Glutamatergic neuron (in vitro differentiated cells): ENCODE data around the gene VPS37C. TPM values are rescaled to one million over a fixed set of nuclear protein-coding genes. Genes with fewer than 3 reads are reported as not detected.

Source experiments
- DNase-seq: peaks from one replicate; pipeline ENCODE4 v3.0.0; 2022
- H3K27ac Mint-ChIP-seq: one replicate; pipeline ENCODE4 v1.8.0; 2020; ENCODE audit warnings: mild to moderate bottlenecking, mixed read lengths, inconsistent platforms; ENCODE audit not compliant: unreplicated experiment
- H3K27me3 Mint-ChIP-seq: one replicate; pipeline ENCODE4 v1.8.0; 2020; ENCODE audit warnings: mild to moderate bottlenecking, moderate library complexity, mixed read lengths, inconsistent platforms; ENCODE audit not compliant: unreplicated experiment
- H3K36me3 Mint-ChIP-seq: one replicate; pipeline ENCODE4 v1.8.0; 2020; ENCODE audit warnings: mild to moderate bottlenecking, mixed read lengths, inconsistent platforms; ENCODE audit not compliant: unreplicated experiment
- H3K4me1 Mint-ChIP-seq: one replicate; pipeline ENCODE4 v1.8.0; 2020; ENCODE audit warnings: mild to moderate bottlenecking, low read depth, mixed read lengths, inconsistent platforms; ENCODE audit not compliant: unreplicated experiment
- H3K4me3 Mint-ChIP-seq: one replicate; pipeline ENCODE4 v1.8.0; 2020; ENCODE audit warnings: mild to moderate bottlenecking, mixed read lengths, inconsistent platforms; ENCODE audit not compliant: unreplicated experiment
- H3K9me3 Mint-ChIP-seq: one replicate; pipeline ENCODE4 v1.8.0; 2020; ENCODE audit warnings: mild to moderate bottlenecking, moderate library complexity, mixed read lengths, inconsistent platforms; ENCODE audit not compliant: unreplicated experiment
- CTCF ChIP-seq: fragments of 200-600 bp; sonication (generic); IDR thresholded peaks from one replicate; pipeline ENCODE4 v1.5.0; 2021; ENCODE audit not compliant: partially characterized antibody, unreplicated experiment
- total RNA-seq: library from RNA; stranded (reverse); fragmentation: NEBNext Ultra II Directional; extraction: Animal tissue kit (Norgen Biotek cat#: 25700); gene quantifications from one replicate; pipeline ENCODE4 v1.2.1, GENCODE V29; 2021; ENCODE audit not compliant: unreplicated experiment

Gene VPS37C
- total RNA-seq, 1 donor from 2014 or later = 27.1 TPM

- peaks cover 4% of the 10 kb centered on the region for H3K27me3 Mint-ChIP-seq
- peaks cover 26% of the 10 kb centered on the region for H3K4me1 Mint-ChIP-seq
- peaks cover 5% of the 10 kb centered on the region for H3K9me3 Mint-ChIP-seq
- no peaks in the 10 kb centered on the region for H3K36me3 Mint-ChIP-seq
- H3K4me3 Mint-ChIP-seq = peak overlapping the region; percentile 68
- DNase-seq = peak; percentile 36
- TF ChIP-seq CTCF = no peak
- no peak overlapping the region for H3K27ac Mint-ChIP-seq
Measured at GRCh38 chr11:61138935-61139334, 22.3 kb downstream of the VPS37C start.

- DNase-seq = peak; percentile 7
- H3K27me3 Mint-ChIP-seq = peaks cover 8% of the 10 kb centered on the region
- peaks cover 3% of the 10 kb centered on the region for H3K9me3 Mint-ChIP-seq
- H3K4me1 Mint-ChIP-seq = peaks cover 33% of the 10 kb centered on the region
- H3K27ac Mint-ChIP-seq = no peak overlapping the region
- H3K36me3 Mint-ChIP-seq = no peaks in the 10 kb centered on the region
- H3K4me3 Mint-ChIP-seq = no peak overlapping the region
- no peak for TF ChIP-seq CTCF
Measured at GRCh38 chr11:61134801-61135257, 26.4 kb downstream of the VPS37C start.

DNA sequence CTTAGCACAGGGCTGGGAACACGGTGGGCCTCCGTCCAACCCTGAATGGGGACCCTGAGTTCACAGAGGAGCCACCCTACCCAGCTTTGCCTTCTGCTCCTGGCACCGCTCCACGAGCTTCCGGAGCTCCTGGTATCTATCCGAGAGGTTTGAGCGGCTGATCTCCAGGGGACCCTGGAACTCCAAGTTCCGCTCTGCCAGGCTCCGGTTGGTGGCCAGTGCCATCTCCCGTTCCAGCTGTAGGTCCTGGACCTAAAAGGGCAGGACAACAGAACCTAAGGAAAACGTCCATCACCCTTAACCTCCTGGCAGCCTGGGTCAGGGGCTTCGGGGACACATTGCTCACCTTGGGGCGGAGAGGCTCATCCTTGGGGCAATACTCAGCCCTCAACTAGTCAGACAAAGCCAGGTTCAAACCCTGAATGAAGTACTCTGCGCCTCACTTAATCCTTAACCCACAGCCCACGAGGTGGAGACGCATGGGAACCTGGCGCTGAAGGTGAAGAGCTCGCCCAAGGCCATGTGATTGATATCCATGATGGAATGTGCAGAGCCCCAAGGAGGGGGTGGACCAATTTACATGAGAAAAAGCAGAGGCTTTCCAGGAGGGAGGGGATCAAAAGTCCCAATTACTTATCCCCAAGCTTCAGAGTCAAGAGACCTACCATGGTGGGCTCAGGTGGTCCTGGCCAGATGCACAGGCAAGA, 27.1 kb downstream of the VPS37C start:
- no peak overlapping the region for H3K27ac Mint-ChIP-seq
- no peak for TF ChIP-seq CTCF
- peaks cover 8% of the 10 kb centered on the region for H3K27me3 Mint-ChIP-seq

DNA sequence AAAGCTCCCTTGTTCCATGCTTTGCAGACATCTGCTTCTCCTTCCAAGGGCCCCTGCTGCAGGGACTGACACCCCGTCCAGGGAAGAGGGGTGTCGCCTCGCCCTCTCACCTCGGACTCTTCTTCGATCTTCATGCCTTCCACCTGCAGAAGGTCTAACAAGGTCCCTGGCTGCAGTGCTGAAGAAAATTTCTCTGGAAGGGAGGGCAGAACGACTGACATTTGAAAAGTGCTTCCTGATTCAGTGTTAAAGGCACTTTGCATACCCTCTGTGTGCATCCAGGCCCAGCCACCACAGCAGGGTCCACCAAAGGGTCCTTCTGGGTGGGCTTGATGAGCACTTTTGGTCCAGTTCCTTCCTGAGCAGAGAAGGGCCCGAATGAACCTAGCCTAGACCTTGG, 28.1 kb downstream of the VPS37C start:
- no peak for DNase-seq
- TF ChIP-seq CTCF = no peak
- Mint-ChIP-seq H3K9me3 (peaks cover 5% of the 10 kb centered on the region), H3K4me3 (peak overlapping the region; percentile 61), H3K27ac (peak overlapping the region; percentile 90), H3K4me1 (peaks cover 22% of the 10 kb centered on the region), H3K27me3 (peaks cover 6% of the 10 kb centered on the region), H3K36me3 (no peaks in the 10 kb centered on the region)

More for the DNA sequence above, 27.1 kb downstream of the VPS37C start:
- Mint-ChIP-seq H3K4me3 (no peak overlapping the region), H3K36me3 (no peaks in the 10 kb centered on the region), H3K4me1 (peaks cover 32% of the 10 kb centered on the region), H3K9me3 (peaks cover 3% of the 10 kb centered on the region)
- DNase-seq = peak; percentile 7

DNA sequence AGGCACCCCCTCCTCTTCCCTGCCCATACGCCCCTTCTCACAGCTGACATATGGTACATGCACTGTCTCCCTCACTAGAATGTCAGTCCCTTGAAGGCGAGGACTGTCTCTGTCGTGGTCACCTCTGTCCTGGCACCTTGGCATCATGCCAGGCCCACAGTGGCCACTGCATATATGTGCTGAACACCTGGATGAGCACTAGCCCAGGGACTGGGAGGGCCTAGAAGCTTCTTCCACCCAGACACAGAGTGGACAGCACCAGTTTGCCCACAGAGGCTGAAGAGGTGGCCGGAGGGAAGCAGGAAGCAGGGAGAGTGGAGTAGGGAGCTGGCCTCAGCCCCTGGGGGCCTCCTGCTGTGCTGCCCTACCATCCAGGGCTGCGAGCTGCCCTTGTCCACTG, 28.6 kb downstream of the VPS37C start:
- peaks cover 19% of the 10 kb centered on the region for H3K4me1 Mint-ChIP-seq
- H3K4me3 Mint-ChIP-seq = peak overlapping the region; percentile 61
- peak; percentile 17 for DNase-seq
- H3K27ac Mint-ChIP-seq = peak overlapping the region; percentile 90
- H3K27me3 Mint-ChIP-seq = peaks cover 5% of the 10 kb centered on the region
- H3K9me3 Mint-ChIP-seq = peaks cover 4% of the 10 kb centered on the region
- no peaks in the 10 kb centered on the region for H3K36me3 Mint-ChIP-seq
- TF ChIP-seq CTCF = no peak
